ENCODE measurements around the gene KLRB1. TPM values are rescaled to one million over a fixed set of nuclear protein-coding genes. Genes with fewer than 3 reads are reported as not detected.

KLRB1 gene
- total RNA-seq, 2 experiments from 2014 or later: 4.7 to 4.9 TPM

GRCh38 chr12:9636150-9636850 lies 28.6 kb upstream of the KLRB1 start:
- no peak for TF ChIP-seq CTCF (IDR thresholded peaks at IDR 0.05)
- peaks cover 30% of the 10 kb centered on the region for H3K9me3 Mint-ChIP-seq
- intact Hi-C loops (cut with micrococcal nuclease): no loop called here
- no peak overlapping the region for H3K4me3 Mint-ChIP-seq
- H3K4me1 Mint-ChIP-seq (ENCODE audit: low read depth): peaks cover 54% of the 10 kb centered on the region
- peak overlapping the region; percentile 37 for H3K27ac Mint-ChIP-seq
- DNase-seq (no peak), ATAC-seq (no peak)
- ChIA-PET POLR2A (interaction anchor here (0.6 to 2.0 kb wide), 4 partner anchors 12 to 78 kb away, joined by 3 to 7 read pairs (median 4); partner anchors contain the start of gene CLEC2D), CTCF (interaction anchor here (1.0 to 3.3 kb wide), 6 partner anchors 11 to 114 kb away, joined by 3 to 17 read pairs (median 6); no protein-coding TSS in a partner anchor)
- H3K36me3 Mint-ChIP-seq (ENCODE audit: low read depth): peaks cover 37% of the 10 kb centered on the region
- H3K27me3 Mint-ChIP-seq: no peaks in the 10 kb centered on the region

- Mint-ChIP-seq H3K4me1 (ENCODE audit: low read depth) (peaks cover 54% of the 10 kb centered on the region), H3K27me3 (no peaks in the 10 kb centered on the region), H3K9me3 (peaks cover 24% of the 10 kb centered on the region), H3K4me3 (peak overlapping the region; percentile 11), H3K36me3 (ENCODE audit: low read depth) (peaks cover 28% of the 10 kb centered on the region), H3K27ac (peak overlapping the region; percentile 74)
- ChIA-PET POLR2A (interaction anchor here (0.6 to 2.1 kb wide), 8 partner anchors 13 to 52 kb away, joined by 3 to 7 read pairs (median 4); partner anchors contain the start of gene CLEC2D), CTCF (interaction anchor here (0.6 to 4.3 kb wide), 35 partner anchors 7 to 162 kb away, joined by 3 to 63 read pairs (median 4); no protein-coding TSS in a partner anchor)
- no peak for TF ChIP-seq CTCF (IDR thresholded peaks at IDR 0.05)
- intact Hi-C loops (cut with micrococcal nuclease): loop anchor here (2.0 kb wide), 1 partner anchor 74 kb away; no protein-coding TSS in a partner anchor
- ATAC-seq (no peak), DNase-seq (no peak)
Measured at GRCh38 chr12:9634969-9635754, 27.4 kb upstream of the KLRB1 start.

GRCh38 chr12:9634177-9634803 lies 26.6 kb upstream of the KLRB1 start:
- Mint-ChIP-seq H3K4me3 (peak overlapping the region; percentile 31), H3K9me3 (peaks cover 21% of the 10 kb centered on the region), H3K4me1 (ENCODE audit: low read depth) (peaks cover 54% of the 10 kb centered on the region), H3K27me3 (no peaks in the 10 kb centered on the region), H3K27ac (peak overlapping the region; percentile 85), H3K36me3 (ENCODE audit: low read depth) (peaks cover 23% of the 10 kb centered on the region)
- TF ChIP-seq CTCF (IDR thresholded peaks at IDR 0.05): peak; percentile 91
- ChIA-PET POLR2A (interaction anchor here (0.6 to 2.1 kb wide), 6 partner anchors 16 to 68 kb away, joined by 3 to 7 read pairs (median 4); no protein-coding TSS in a partner anchor), CTCF (interaction anchor here (0.6 to 4.3 kb wide), 41 partner anchors 8 to 239 kb away, joined by 3 to 63 read pairs (median 4); no protein-coding TSS in a partner anchor)
- peak; percentile 92 for DNase-seq
- ATAC-seq: peak; percentile 89
- intact Hi-C loops (cut with micrococcal nuclease): loop anchor here (2.0 kb wide), 1 partner anchor 75 kb away; no protein-coding TSS in a partner anchor

GRCh38 chr12:9632766-9633165 lies 25.1 kb upstream of the KLRB1 start:
- TF ChIP-seq CTCF (IDR thresholded peaks at IDR 0.05): no peak
- Mint-ChIP-seq H3K27me3 (no peaks in the 10 kb centered on the region), H3K4me3 (no peak overlapping the region), H3K36me3 (ENCODE audit: low read depth) (peaks cover 19% of the 10 kb centered on the region), H3K27ac (no peak overlapping the region), H3K9me3 (peaks cover 20% of the 10 kb centered on the region), H3K4me1 (ENCODE audit: low read depth) (peaks cover 44% of the 10 kb centered on the region)
- intact Hi-C loops (cut with micrococcal nuclease): no loop called here
- DNase-seq: no peak
- POLR2A ChIA-PET: interaction anchor here (1.6 kb wide), 1 partner anchor 34 kb away, joined by 3 read pairs; no protein-coding TSS in a partner anchor
- CTCF ChIA-PET: interaction anchor here (0.8 to 4.3 kb wide), 14 partner anchors 8 to 302 kb away, joined by 3 to 63 read pairs (median 8); no protein-coding TSS in a partner anchor
- ATAC-seq: no peak

Measured in activated CD8-positive, alpha-beta T cell treated with anti-CD3 and anti-CD28 coated beads for 36 hours (primary cell).